ENCODE data around the gene FANCD2.
"Not testable (repeated sequence)": the region's sequence is repeated elsewhere in the genome, so short reads cannot be mapped to it uniquely, and the experiment has no call there.

FANCD2 gene

DNA sequence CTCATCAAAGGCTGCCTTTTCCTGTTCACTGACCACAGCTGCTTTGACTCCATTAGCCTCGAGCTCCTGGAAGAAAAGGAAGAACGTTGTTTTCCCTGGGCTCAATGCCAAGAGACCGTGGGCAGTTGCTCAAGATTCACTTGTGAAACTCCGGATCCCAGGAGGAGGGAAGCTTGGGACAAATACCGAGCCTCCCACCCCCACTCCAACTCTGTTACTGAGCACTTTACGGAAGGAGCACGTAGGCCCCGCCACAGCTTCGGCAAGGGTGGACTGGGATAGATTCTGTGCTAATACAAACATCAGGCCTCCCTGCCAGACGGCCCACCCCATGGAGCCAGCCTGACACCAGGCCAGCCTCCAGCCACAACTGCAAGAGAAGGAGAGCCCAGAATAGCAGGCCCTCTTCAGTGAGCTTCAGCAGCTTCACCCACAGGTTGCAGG is 10.8 kb upstream of the FANCD2 start:
- Histone ChIP-seq H3K4me1 (ENCODE audit: control insufficient read depth, low read length) (peaks cover 8% of the 10 kb centered on the region), H3K4me3 (ENCODE audit: low read length) (no peak overlapping the region), H3K4me2 (ENCODE audit: low read length) (no peak overlapping the region), H3K27me3 (ENCODE audit: control insufficient read depth, low read length) (no peaks in the 10 kb centered on the region), H3F3A (ENCODE audit: control insufficient read depth, insufficient read depth) (no peaks in the 10 kb centered on the region; the same call in 1 of the 2 replicates), H3K9me3 (ENCODE audit: control insufficient read depth, insufficient read depth, low read length) (no peaks in the 10 kb centered on the region), H3K79me2 (ENCODE audit: control insufficient read depth, low read length) (no peaks in the 10 kb centered on the region), H3K9me2 (replicated peaks; ENCODE audit: control insufficient read depth, low read length) (no peaks in the 10 kb centered on the region), H4K20me1 (ENCODE audit: control insufficient read depth, insufficient read depth, low read depth, low read length) (no peaks in the 10 kb centered on the region), H3K27ac (ENCODE audit: low read depth, low read length) (no peak overlapping the region), H3K36me3 (ENCODE audit: control insufficient read depth, low read length) (no peaks in the 10 kb centered on the region)
- no peak for TF ChIP-seq EZH2phosphoT487 (IDR thresholded peaks at IDR 0.05; ENCODE audit: borderline replicate concordance, low read length)
- TF ChIP-seq, protein P1, sequence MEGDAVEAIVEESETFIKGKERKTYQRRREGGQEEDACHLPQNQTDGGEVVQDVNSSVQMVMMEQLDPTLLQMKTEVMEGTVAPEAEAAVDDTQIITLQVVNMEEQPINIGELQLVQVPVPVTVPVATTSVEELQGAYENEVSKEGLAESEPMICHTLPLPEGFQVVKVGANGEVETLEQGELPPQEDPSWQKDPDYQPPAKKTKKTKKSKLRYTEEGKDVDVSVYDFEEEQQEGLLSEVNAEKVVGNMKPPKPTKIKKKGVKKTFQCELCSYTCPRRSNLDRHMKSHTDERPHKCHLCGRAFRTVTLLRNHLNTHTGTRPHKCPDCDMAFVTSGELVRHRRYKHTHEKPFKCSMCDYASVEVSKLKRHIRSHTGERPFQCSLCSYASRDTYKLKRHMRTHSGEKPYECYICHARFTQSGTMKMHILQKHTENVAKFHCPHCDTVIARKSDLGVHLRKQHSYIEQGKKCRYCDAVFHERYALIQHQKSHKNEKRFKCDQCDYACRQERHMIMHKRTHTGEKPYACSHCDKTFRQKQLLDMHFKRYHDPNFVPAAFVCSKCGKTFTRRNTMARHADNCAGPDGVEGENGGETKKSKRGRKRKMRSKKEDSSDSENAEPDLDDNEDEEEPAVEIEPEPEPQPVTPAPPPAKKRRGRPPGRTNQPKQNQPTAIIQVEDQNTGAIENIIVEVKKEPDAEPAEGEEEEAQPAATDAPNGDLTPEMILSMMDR (IDR thresholded peaks at IDR 0.05; ENCODE audit: low read depth, low read length, poor library complexity, severe bottlenecking): no peak

DNA sequence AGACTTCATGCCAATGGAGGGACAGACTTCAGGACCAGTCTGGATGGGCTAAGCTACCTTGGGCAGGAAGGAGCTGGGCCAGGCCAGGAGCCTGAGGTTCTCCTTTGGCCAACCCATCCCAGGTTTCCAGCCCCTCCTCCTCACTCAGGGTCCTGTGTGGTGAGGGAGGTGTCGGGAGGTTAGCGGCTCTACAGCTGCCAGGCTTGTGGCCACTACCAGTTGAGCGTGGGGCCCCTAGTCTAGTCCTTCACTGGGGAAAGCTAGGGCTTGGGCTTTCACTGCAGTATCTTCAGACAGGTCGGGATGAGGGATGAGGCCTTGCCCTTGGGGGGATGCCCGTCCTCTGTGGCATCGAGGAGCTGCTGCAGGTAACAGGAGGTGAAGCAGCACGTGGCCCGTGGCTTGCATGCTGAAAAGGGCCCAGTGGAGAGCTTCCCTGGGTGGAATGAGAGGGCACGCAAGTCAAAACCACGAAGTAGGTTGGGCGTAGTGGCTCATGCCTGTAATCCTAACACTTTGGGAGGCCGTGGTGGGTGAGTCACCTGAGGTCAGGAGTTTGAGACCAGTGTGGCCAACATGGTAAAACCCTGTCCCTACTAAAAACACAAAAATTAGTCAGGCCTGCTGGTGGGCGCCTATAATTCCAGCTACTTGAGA is 8.5 kb upstream of the FANCD2 start:
- Histone ChIP-seq H3K4me2 (ENCODE audit: low read length) (no peak overlapping the region), H4K20me1 (ENCODE audit: control insufficient read depth, insufficient read depth, low read depth, low read length) (no peaks in the 10 kb centered on the region), H3F3A (ENCODE audit: control insufficient read depth, insufficient read depth) (no peaks in the 10 kb centered on the region), H3K9me2 (replicated peaks; ENCODE audit: control insufficient read depth, low read length) (no peaks in the 10 kb centered on the region), H3K9me3 (ENCODE audit: control insufficient read depth, insufficient read depth, low read length) (no peaks in the 10 kb centered on the region), H3K4me3 (ENCODE audit: low read length) (no peak overlapping the region), H3K4me1 (ENCODE audit: control insufficient read depth, low read length) (no peaks in the 10 kb centered on the region), H3K36me3 (ENCODE audit: control insufficient read depth, low read length) (peaks cover 8% of the 10 kb centered on the region; the same call in 1 of the 2 replicates), H3K79me2 (ENCODE audit: control insufficient read depth, low read length) (no peaks in the 10 kb centered on the region), H3K27me3 (ENCODE audit: control insufficient read depth, low read length) (no peaks in the 10 kb centered on the region), H3K27ac (ENCODE audit: low read depth, low read length) (no peak overlapping the region)
- TF ChIP-seq EZH2phosphoT487 (IDR thresholded peaks at IDR 0.05; ENCODE audit: borderline replicate concordance, low read length): no peak
- TF ChIP-seq, protein P1 (IDR thresholded peaks at IDR 0.05; ENCODE audit: low read depth, low read length, poor library complexity, severe bottlenecking): no peak

DNA sequence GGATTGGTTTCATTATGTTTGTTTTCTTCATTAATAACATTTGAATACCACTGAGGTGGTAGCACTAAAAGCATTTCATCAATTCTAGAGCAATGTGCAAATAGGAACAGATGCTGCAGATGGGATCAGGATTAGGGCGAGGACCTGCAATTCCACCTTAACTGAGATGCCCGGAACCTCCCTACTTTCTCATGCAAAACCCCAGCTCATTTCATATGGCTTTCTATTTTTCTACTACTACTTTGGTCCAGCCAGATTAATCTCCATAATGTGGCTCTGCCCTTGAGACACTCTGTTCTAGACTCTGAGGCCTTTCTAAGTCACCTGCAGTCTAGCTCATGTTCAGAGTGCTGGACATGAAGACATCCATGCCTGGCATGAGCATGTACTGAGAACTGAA is 7.4 kb upstream of the FANCD2 start:
- not testable (repeated sequence) for H3K4me1 ChIP-seq (ENCODE audit: control insufficient read depth, low read length); H3F3A ChIP-seq (ENCODE audit: control insufficient read depth, insufficient read depth); H3K9me2 ChIP-seq (replicated peaks; ENCODE audit: control insufficient read depth, low read length); H3K4me3 ChIP-seq (ENCODE audit: low read length); H3K9me3 ChIP-seq (ENCODE audit: control insufficient read depth, insufficient read depth, low read length); H4K20me1 ChIP-seq (ENCODE audit: control insufficient read depth, insufficient read depth, low read depth, low read length); H3K79me2 ChIP-seq (ENCODE audit: control insufficient read depth, low read length); H3K27me3 ChIP-seq (ENCODE audit: control insufficient read depth, low read length); H3K27ac ChIP-seq (ENCODE audit: low read depth, low read length); H3K4me2 ChIP-seq (ENCODE audit: low read length)
- H3K36me3 ChIP-seq (ENCODE audit: control insufficient read depth, low read length): peaks cover 11% of the 10 kb centered on the region; the same call in 1 of the 2 replicates

DNA sequence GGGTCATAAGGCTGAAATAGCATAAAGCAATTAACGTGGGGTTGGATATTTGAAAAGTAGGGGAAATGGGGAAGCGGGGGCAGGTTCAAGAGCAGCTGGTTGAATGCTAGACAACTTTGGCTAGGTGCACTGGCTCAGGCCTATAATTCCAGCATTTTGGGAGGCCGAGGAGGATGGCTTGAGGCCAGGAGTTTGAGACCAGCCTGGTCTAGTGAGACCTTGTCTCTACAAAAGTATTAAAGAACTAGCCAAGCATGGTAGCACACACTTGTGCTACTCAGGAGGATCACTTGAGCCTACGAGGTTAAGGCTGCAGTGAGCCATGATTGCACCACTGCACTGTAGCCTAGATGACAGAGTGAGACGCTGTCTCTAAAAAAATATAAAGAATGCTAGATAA is 6.9 kb upstream of the FANCD2 start:
- H3K4me1 ChIP-seq (ENCODE audit: control insufficient read depth, low read length): no peaks in the 10 kb centered on the region
- H4K20me1 ChIP-seq (ENCODE audit: control insufficient read depth, insufficient read depth, low read depth, low read length): no peaks in the 10 kb centered on the region
- no peaks in the 10 kb centered on the region for H3K79me2 ChIP-seq (ENCODE audit: control insufficient read depth, low read length)
- no peaks in the 10 kb centered on the region for H3K27me3 ChIP-seq (ENCODE audit: control insufficient read depth, low read length)
- H3K4me2 ChIP-seq (ENCODE audit: low read length): no peak overlapping the region
- TF ChIP-seq, protein P1 (IDR thresholded peaks at IDR 0.05; ENCODE audit: low read depth, low read length, poor library complexity, severe bottlenecking): no peak
- TF ChIP-seq EZH2phosphoT487 (IDR thresholded peaks at IDR 0.05; ENCODE audit: borderline replicate concordance, low read length): no peak
- H3K9me2 ChIP-seq (replicated peaks; ENCODE audit: control insufficient read depth, low read length): no peaks in the 10 kb centered on the region
- no peak overlapping the region for H3K4me3 ChIP-seq (ENCODE audit: low read length)
- H3K36me3 ChIP-seq (ENCODE audit: control insufficient read depth, low read length): peaks cover 11% of the 10 kb centered on the region; the same call in 1 of the 2 replicates
- no peaks in the 10 kb centered on the region for H3F3A ChIP-seq (ENCODE audit: control insufficient read depth, insufficient read depth)
- H3K9me3 ChIP-seq (ENCODE audit: control insufficient read depth, insufficient read depth, low read length): no peaks in the 10 kb centered on the region
- no peak overlapping the region for H3K27ac ChIP-seq (ENCODE audit: low read depth, low read length)
